WERI-Rb-1 (cell line): ENCODE measurements around the gene KCNH4.

Experiments
- DNase-seq: peaks from one replicate; pipeline ENCODE4 v3.0.0-alpha.2; 2020
- H3K27ac ChIP-seq: fragments of 250-450 bp; sonication (Bioruptor Pico); 2 replicates; pipeline ENCODE4 v1.5.1; 2020; ENCODE audit warnings: mild to moderate bottlenecking, moderate library complexity
- H3K27me3 ChIP-seq: fragments of 250-450 bp; sonication (Bioruptor Pico); 2 replicates; pipeline ENCODE4 v1.5.1; 2021; ENCODE audit warnings: mild to moderate bottlenecking, low read depth, moderate library complexity; ENCODE audit not compliant: insufficient read depth, severe bottlenecking
- H3K36me3 ChIP-seq: fragments of 250-450 bp; sonication (Bioruptor Pico); 2 replicates; pipeline ENCODE4 v1.5.1; 2020; ENCODE audit warnings: mild to moderate bottlenecking, moderate library complexity
- H3K4me3 ChIP-seq: 2 replicates; pipeline ENCODE4 v1.5.1; 2011; ENCODE audit warnings: low read depth, mild to moderate bottlenecking, control low read depth, low read length
- H3K9me3 ChIP-seq: fragments of 250-450 bp; sonication (Bioruptor Pico); 2 replicates; pipeline ENCODE4 v1.5.1; 2021; ENCODE audit warnings: mild to moderate bottlenecking, moderate library complexity; ENCODE audit not compliant: severe bottlenecking
- CTCF ChIP-seq: IDR thresholded peaks from 2 replicates; pipeline ENCODE4 v1.5.1; 2011; ENCODE audit warnings: low read depth, mild to moderate bottlenecking, control low read depth, inconsistent platforms, low read length

Gene KCNH4

GRCh38 chr17:42112552-42113176 is 68.3 kb downstream of the KCNH4 start, which contains the start of gene DHX58:
Gene DHX58, minus strand, starts transcription at chr17:42112714. Its CDS starts 822 bp downstream, at chr17:42111892.
- no peak for TF ChIP-seq CTCF
- H3K27ac ChIP-seq = peak within 1 kb of the TSS; percentile 4; the same call in 1 of the 2 replicates
- H3K27me3 ChIP-seq = no peaks in the 10 kb centered on the region
- peaks cover 44% of the 10 kb centered on the region for H3K36me3 ChIP-seq
- no peaks in the 10 kb centered on the region for H3K9me3 ChIP-seq
- DNase-seq = peak; percentile 72
- H3K4me3 ChIP-seq = no peak within 1 kb of the TSS

GRCh38 chr17:42111871-42112551 is 68.9 kb downstream of the KCNH4 start:
- no peak for DNase-seq
- no peak overlapping the region for H3K27ac ChIP-seq
- no peaks in the 10 kb centered on the region for H3K27me3 ChIP-seq
- H3K4me3 ChIP-seq = no peak overlapping the region
- TF ChIP-seq CTCF = no peak
- H3K36me3 ChIP-seq = peaks cover 37% of the 10 kb centered on the region
- no peaks in the 10 kb centered on the region for H3K9me3 ChIP-seq

- no peak for TF ChIP-seq CTCF
- Histone ChIP-seq H3K36me3 (peaks cover 30% of the 10 kb centered on the region), H3K4me3 (no peak overlapping the region), H3K27me3 (no peaks in the 10 kb centered on the region), H3K27ac (no peak overlapping the region), H3K9me3 (no peaks in the 10 kb centered on the region)
- peak; percentile 23 for DNase-seq
These were observed 69.7 kb downstream of the KCNH4 start for GRCh38 chr17:42111265-42111636.

GRCh38 chr17:42110301-42111264 is 70.4 kb downstream of the KCNH4 start:
- Histone ChIP-seq H3K4me3 (no peak overlapping the region), H3K27me3 (no peaks in the 10 kb centered on the region), H3K36me3 (peaks cover 23% of the 10 kb centered on the region), H3K27ac (no peak overlapping the region), H3K9me3 (no peaks in the 10 kb centered on the region)
- TF ChIP-seq CTCF = no peak
- DNase-seq = no peak

- TF ChIP-seq CTCF = no peak
- no peak overlapping the region for H3K27ac ChIP-seq
- H3K4me3 ChIP-seq = no peak overlapping the region
- DNase-seq = no peak
- H3K27me3 ChIP-seq = no peaks in the 10 kb centered on the region
- H3K36me3 ChIP-seq = peaks cover 13% of the 10 kb centered on the region
- no peaks in the 10 kb centered on the region for H3K9me3 ChIP-seq
These were observed 71.9 kb downstream of the KCNH4 start for GRCh38 chr17:42109086-42109485.
